ENCODE data around the gene PPOX.

DNA sequence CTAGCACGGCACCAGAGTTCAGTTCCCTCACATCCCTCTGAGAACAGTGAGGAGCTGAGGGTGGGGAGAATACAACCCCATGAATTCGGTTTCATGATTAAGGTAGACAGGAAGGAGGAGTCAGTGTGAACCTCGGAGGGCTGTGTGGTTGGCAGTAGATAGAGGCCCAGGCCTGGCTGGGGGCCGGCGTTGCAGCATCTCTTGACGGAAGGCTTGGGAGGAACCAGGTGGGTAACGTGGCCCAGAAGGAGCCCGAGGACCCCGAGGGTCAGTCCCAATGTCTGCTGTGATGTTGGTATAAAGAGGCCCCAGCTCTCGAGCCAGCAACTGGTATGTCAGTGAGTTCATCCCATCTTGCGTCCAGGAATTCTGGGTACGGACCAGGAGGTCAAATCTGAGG, 5.5 kb downstream of the PPOX start:
- TF ChIP-seq CTCF (IDR thresholded peaks at IDR 0.05), result no peak
- TF ChIP-seq POLR2A (IDR thresholded peaks at IDR 0.05), result no peak
- no peak for TF ChIP-seq POLR2AphosphoS5 (IDR thresholded peaks at IDR 0.05)
- no peak for TF ChIP-seq EP300 (IDR thresholded peaks at IDR 0.05)
